Body of pancreas (tissue), 4 donors: Measurements from ENCODE around the gene UBXN10.

ENCODE experiments used
- CTCF ChIP-seq, 7 experiments: fragments of 450-650 bp in 4 of 7; fragments of 200-600 bp in 3 of 7; sonication (generic) in 3 of 7; IDR thresholded peaks; one replicate each; pipeline ENCODE4 v1.5.1; 2016 to 2019; ENCODE audit warnings: antibody characterized with exemption in 7 of 7
- POLR2A ChIP-seq, 3 donors: fragments of 450-650 bp; IDR thresholded peaks; one replicate each; pipeline ENCODE4 v1.6.1; 2016; ENCODE audit warnings: antibody characterized with exemption in 3 of 3, mild to moderate bottlenecking in 2 of 3

GRCh38 chr1:20216574-20216973 lies 30.7 kb downstream of the UBXN10 start:
- peak in 3 of 7 experiments; percentile 12 to 21 (median 16) for TF ChIP-seq CTCF (IDR thresholded peaks at IDR 0.05)
- no peak for TF ChIP-seq POLR2A (IDR thresholded peaks at IDR 0.05)
